ENCODE data around the gene FIBIN.

Gene FIBIN

GRCh38 chr11:26993965-26994457, at the start of gene FIBIN:
TSS of gene FIBIN (plus strand) at chr11:26994112. CDS start at chr11:26994527, 415 bp downstream.
- DNase-seq (ENCODE audit: low read depth, low spot score) = peak; percentile 80
- in situ Hi-C loops (cut with HindIII; ENCODE audit: low sequenced_read_pairs) = no loop called here
- H3K4me3 ChIP-seq (ENCODE audit: low read depth, low read length) = peak within 1 kb of the TSS; percentile 62
- TF ChIP-seq, protein P1, sequence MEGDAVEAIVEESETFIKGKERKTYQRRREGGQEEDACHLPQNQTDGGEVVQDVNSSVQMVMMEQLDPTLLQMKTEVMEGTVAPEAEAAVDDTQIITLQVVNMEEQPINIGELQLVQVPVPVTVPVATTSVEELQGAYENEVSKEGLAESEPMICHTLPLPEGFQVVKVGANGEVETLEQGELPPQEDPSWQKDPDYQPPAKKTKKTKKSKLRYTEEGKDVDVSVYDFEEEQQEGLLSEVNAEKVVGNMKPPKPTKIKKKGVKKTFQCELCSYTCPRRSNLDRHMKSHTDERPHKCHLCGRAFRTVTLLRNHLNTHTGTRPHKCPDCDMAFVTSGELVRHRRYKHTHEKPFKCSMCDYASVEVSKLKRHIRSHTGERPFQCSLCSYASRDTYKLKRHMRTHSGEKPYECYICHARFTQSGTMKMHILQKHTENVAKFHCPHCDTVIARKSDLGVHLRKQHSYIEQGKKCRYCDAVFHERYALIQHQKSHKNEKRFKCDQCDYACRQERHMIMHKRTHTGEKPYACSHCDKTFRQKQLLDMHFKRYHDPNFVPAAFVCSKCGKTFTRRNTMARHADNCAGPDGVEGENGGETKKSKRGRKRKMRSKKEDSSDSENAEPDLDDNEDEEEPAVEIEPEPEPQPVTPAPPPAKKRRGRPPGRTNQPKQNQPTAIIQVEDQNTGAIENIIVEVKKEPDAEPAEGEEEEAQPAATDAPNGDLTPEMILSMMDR (IDR thresholded peaks at IDR 0.05; ENCODE audit: low read depth, low read length) = peak; percentile 8

- DNase-seq (ENCODE audit: low read depth, low spot score) = peak; percentile 59
- in situ Hi-C loops (cut with HindIII; ENCODE audit: low sequenced_read_pairs) = no loop called here
- TF ChIP-seq, protein P1 (IDR thresholded peaks at IDR 0.05; ENCODE audit: low read depth, low read length) = no peak
- H3K4me3 ChIP-seq (ENCODE audit: low read depth, low read length) = no peak overlapping the region
These were observed 48.8 kb upstream of the FIBIN start for GRCh38 chr11:26944866-26945664.

DNA sequence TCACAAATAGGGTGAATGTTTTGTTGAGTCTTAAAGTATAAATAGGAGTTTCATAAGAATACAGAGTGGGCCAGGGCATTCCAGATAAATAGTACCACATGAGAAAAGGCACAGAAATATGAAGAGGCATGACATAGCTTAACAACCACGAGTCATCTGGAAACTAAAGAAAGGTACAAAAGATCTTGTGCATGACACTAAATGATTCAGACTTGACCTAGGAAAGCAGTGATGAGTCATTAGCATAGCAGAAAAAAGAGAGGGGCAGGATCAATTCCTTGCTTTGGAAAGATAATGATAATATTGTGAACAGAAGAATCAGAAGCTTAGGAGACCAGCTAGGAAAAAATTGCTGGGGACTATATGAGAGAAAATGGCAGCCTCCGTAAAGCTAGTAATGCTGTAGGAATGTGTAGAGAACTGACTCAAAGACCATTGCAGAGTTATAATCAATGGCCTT, 47.6 kb upstream of the FIBIN start:
- peak; percentile 77 for DNase-seq (ENCODE audit: low read depth, low spot score)
- H3K4me3 ChIP-seq (ENCODE audit: low read depth, low read length) = no peak overlapping the region
- TF ChIP-seq, protein P1 (IDR thresholded peaks at IDR 0.05; ENCODE audit: low read depth, low read length) = no peak
- in situ Hi-C loops (cut with HindIII; ENCODE audit: low sequenced_read_pairs) = no loop called here

- in situ Hi-C loops (cut with HindIII; ENCODE audit: low sequenced_read_pairs) = no loop called here
- no peak overlapping the region for H3K4me3 ChIP-seq (ENCODE audit: low read depth, low read length)
- TF ChIP-seq, protein P1 (IDR thresholded peaks at IDR 0.05; ENCODE audit: low read depth, low read length) = no peak
- peak; percentile 100 for DNase-seq (ENCODE audit: low read depth, low spot score)
These were observed 46.5 kb upstream of the FIBIN start for GRCh38 chr11:26947379-26947844.

GRCh38 chr11:26947904-26948639, 45.8 kb upstream of the FIBIN start:
- DNase-seq (ENCODE audit: low read depth, low spot score) = no peak
- in situ Hi-C loops (cut with HindIII; ENCODE audit: low sequenced_read_pairs) = no loop called here
- no peak overlapping the region for H3K4me3 ChIP-seq (ENCODE audit: low read depth, low read length)
- TF ChIP-seq, protein P1 (IDR thresholded peaks at IDR 0.05; ENCODE audit: low read depth, low read length) = no peak

DNA sequence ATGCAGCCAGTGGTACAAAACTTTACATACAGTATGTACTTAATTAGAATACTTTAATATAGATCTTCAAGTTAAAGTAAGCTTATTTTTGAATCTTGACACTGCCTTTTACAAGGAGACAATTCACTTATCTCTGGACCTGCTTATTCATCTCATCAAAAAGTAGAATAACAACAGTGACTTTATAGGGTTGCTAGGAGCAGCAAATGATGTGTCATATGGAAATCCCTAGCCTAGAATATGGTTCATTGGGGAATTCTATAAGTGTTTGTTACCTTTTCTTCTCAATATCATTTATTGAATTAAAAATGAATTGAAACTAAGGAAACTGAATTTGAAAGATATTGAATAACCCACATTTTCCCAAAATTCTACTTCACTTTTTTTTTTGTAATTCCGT, 45.0 kb upstream of the FIBIN start:
- peak; percentile 46 for DNase-seq (ENCODE audit: low read depth, low spot score)
- no peak overlapping the region for H3K4me3 ChIP-seq (ENCODE audit: low read depth, low read length)
- in situ Hi-C loops (cut with HindIII; ENCODE audit: low sequenced_read_pairs) = no loop called here
- TF ChIP-seq, protein P1 (IDR thresholded peaks at IDR 0.05; ENCODE audit: low read depth, low read length) = no peak
